Tongue (tissue), 2 donors: ENCODE results near the gene PCNA. TPM values are rescaled to one million over a fixed set of nuclear protein-coding genes. Genes with fewer than 3 reads are reported as not detected.

Experiments used
- DNase-seq: peaks from one replicate; pipeline ENCODE4 v3.0.0-alpha.2; 2015
- total RNA-seq: library from RNA; depleted of rRNA; stranded (reverse); fragments of >200 nt; gene quantifications from one replicate; pipeline ENCODE4 v1.2.3, GENCODE V29; 2014

PCNA gene
- total RNA-seq = 68.1 TPM

DNA sequence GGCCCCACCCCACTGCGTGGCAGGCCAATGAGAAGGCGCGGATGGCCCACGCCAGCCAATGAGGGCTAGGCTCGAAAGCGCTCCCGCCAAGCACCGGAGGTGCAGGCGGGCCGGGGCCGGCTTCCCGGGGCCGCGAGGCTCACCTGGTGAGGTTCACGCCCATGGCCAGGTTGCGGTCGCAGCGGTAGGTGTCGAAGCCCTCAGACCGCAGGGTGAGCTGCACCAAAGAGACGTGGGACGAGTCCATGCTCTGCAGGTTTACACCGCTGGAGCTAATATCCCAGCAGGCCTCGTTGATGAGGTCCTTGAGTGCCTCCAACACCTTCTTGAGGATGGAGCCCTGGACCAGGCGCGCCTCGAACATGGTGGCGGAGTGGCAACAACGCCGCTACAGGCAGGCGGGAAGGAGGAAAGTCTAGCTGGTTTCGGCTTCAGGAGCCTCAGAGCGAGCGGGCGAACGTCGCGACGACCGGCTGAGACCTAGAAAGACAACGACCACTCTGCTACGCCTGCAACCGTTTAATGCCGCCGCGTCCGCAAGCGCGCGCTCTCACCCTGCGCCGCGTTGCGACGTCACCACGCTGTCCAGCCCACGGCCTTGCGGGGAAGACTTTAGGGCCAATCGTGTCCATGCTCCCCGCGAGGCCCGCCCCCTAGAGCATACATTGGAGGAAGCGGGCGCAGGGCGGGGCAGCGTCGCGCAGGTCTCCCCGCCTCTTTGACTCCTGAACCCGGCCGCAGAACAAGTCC, at the start of gene PCNA:
Gene PCNA (minus strand): TSS at position 524 of the 750 bp plus-strand sequence. CDS start 160 bp downstream, at position 364.
- DNase-seq = peak; percentile 99

DNA sequence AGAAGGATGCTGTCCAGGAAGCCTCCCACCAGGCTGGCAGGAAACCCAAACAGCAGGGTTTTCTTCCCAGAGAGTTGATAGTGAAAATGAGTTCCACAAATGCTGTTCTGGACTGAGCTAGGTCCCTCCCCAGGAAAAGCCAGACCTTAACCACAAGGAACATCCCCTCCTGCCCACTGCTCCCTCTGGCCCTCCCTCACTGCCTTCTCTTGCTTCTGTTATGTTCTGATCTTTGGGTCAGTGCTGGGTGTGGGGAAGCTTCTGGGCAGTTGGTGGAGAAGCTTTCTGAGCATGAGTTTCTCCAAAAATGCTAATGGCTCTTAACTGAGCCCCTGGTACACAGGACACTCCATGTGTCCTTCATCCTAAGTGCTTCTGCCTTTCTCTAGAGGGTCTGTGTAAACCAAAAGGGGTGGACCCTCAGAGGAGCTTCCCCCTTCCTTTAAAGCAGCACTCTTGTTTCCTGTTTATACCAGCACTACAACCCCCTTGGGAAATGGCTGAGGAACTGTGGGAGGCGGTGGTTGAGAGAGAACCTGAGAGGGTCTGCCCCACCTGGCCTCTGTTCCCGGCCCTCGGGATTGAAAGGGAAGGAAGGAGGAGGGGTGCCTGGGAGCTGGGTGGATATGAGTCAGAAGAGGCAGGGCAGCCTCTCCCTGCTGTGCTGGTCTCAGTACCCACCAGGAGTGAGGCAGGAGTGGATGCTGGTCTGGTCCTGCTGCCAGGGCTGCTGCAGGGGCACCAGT, 49.1 kb upstream of the PCNA start:
- no peak for DNase-seq

DNA sequence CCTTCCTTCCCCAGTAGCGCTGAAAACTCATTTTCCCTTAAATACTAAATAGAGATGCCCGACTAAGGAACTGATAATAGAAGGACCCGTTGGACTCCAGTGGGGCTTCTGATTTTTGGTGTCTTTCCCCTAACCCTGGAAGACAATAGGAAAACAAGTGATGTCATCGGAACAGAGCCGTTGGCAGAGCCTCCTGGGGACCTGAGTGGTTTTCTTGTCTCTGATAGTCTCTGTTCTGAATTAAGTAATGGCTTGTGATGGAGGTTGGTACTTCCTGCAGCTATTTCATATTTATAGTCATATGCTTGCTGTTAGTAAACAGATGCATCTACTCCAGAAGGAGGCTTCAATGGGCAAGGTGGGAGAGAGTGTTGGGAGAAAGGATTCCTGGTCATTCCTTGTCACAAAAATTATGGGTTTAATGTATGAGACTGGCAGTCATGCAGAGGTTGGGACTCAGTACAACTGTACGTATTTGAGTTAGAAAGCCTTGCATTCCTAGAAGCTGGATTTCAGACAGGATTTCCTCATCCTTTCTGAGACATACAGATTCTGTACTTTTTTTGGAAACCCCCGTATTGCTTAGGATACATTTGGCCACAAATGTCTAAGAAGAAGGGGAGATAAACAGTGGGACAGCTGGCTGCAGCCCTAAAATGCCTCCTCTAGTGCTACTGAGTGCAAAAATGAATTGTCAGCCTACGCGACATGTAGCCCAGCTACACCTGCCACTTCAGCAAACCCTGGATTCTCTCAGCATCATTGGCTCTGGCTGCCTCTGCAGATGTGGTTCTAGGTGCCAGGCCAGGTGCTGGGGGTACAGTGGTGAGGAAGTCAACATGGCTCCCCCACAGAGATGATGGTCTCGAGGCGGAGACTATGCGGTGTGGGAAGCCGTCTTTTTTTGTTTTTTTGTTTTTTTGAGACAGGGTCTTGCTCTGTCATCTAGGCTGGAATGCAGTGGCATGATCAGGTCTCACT, 45.2 kb upstream of the PCNA start:
- DNase-seq = no peak

DNA sequence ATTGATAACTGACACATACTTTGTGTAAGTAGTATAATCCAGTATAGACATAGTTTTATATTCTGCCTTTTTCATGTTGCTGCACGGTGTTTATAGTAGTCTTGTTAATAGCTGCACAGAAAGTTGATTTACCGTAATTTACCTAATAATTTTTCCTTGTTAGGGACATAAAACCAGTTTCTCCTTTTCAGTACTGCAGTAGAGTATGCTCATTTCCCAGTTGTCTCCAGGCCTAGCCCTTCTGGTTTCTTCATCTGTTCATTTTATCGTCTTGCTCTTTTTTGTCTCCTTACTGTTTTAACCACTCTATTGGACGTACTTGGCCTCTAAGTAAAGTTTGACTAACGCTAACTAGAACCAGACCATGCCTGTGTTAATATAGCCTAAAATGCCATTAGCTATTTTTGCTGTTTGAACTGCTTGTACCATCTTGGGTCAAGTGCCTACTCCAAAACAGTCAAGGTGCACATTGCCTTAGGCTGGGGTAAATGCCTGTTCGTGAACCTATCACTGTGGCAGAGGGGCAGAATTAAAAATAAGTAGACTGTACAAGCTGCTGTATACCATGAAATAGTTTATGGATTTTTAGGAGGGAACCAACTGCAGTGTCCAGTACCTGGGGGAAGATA, 41.9 kb upstream of the PCNA start:
- DNase-seq = no peak

DNA sequence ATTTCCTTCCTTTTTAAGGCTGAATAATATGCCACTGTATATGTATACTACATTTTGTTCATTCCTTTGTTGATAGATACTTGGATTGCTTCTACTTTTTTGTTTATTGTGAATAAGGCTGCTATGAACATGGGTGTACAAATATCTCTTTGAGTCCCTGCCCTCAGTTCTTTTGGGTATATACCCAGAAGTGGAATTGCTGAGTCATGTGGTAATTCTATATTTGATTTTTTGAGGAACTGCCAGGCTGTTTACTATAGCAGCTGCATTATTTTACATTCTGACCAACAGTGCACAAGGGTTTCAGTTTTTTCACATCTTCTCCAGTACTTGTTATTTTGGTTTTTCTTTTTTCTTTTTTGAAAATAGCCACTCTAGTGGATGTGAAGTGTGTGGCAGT, 41.1 kb upstream of the PCNA start:
- DNase-seq = no peak

DNA sequence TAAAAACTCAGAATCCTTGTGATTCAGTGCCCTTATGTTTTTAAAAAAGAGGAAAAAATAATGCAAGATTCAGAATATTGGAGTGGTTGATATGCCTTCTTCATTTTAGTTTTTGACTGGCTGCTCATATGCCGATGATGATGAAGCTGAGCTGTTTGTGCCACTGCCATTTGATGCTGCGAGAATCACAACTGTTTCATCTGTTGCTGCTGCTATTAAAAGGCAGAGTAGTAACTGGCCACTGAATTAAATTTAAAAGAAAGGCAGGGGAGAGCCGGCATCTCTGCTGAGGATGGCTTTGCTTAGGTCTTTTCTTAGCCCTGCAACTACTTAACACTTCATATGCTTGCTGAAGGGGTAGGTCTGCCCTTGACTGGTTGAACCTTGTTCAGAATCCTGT, 40.2 kb upstream of the PCNA start:
- DNase-seq = peak; percentile 21

DNA sequence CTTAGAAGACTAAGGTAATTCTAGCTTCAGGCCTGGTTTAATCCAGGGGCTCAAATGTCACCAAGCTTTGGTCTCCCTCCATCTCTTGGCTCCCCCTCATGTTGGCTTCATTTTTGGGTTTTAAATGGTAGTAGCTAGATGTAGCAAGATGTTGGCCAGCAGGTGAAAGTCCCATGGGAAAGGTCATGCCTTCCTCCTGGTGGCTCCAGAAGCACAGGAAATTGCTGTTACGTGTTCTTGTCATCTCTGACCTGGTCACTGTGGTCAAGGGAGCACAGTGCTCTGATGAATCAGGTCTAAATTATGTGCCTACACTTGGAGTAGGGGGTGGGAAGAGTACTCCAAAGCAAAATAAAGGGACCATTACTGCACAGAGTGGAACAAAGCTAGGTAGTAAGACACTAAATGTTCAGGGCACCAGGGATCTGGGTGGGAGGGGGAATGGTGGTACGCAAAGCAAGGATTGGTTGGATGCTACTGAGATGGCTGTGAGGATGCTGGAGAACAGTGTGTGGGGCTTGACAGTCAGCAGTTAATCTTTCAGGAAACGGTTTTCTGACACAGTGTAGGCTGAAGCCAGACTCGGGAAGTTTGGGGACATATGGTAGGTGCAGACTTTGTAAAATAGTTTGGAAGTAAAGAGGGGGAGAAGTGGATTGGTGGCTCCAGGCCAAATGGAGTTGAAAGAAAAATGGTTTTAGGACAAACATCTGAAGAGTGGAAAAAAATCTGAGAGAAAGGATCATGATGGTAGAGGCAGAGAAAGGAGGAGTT, 37.1 kb upstream of the PCNA start:
- no peak for DNase-seq

DNA sequence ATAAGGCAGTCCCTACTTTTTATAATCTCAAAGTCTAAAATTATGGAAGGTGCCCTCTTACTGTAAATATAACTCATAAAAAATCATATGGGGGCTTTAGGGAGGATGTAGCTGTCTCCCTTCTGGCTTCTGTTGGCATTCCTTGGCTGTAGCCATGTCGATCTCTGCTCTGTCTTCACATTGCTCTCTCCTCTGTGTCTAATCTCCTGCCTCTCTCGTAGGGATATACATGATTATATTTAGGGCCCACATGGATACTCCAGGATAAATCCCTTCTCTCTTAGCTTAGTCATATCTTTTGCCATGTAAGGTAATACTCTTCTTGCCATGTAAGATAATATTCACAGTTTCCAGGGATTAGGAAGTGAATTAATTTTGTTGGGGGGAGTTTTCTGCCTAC, 35.6 kb upstream of the PCNA start:
- DNase-seq = no peak

DNA sequence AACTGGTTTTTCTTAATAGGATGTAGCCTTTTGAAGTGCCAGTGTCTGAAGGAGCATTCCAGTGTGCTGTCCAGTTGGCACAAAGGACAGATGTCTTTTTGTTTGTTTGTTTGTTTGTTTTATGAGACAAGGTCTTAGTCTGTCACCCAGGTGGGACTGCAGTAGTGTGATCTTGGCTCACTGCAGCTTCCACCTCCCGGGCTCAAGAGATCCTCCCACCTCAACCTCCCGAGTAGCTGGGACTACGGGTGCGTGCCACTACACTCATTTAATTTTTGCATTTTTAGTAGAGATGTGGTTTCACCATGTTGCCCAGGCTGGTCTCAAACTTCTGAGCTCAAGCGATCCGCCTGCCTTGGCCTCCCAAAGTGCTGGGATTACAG, 34.8 kb upstream of the PCNA start:
- no peak for DNase-seq

DNA sequence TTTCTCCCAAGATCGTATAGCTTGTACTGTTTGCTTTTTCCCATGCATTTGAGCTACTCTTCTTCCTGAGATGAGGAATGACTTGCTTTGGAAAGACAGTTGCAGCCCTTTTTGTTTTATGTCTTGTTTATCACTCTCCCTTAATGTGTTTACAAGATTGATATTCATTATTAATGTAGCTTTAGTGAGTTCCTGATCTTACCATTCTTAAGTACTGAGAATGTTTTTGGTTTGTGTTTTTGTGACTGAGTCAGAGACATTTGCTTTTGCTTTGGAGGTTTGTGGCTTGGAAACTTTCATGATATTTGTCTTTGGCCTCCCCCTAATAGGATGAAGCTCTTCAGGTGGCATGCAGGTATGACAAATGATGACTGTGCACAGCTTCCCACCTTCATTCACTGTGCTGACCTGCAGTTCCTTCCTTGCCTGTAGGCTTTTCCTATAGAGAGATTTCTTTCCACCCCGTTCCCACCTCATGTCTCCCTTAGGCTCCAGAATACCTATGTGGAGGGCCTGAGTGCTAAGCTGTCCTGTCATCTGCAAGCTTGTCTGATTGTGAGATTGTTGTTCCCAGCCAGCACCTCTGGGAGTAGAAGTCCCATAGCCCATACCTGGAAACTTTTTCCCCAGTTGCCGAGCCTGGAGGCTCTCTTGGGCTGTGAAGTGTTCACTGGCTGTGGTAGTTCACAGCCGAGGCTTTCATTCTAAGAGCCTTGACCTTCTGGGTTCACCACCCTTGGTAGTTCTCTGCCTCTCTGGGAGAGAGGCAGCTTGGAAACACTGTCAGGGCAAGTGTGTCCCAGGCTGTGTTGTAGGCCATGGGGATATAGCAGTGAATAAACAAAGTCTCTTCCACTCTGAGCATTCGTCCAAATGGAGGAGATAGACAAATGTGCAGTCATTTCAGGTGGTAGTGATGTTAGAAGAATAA, 34.1 kb upstream of the PCNA start:
- no peak for DNase-seq

DNA sequence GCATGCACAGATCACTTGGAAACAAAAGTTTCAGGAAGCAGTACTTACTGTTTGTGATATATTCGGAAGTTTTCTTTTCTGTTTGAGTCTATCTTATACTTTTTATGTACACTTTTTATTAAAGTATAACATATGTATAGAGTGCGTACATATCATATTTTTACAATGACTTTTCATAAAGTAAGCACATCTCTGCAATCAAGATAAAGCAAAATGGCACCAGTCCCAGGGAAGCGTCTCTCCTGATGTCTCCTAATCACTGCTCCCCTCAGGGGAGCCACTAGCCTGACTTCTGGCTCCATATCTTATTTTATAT, 33.4 kb upstream of the PCNA start:
- DNase-seq = no peak

DNA sequence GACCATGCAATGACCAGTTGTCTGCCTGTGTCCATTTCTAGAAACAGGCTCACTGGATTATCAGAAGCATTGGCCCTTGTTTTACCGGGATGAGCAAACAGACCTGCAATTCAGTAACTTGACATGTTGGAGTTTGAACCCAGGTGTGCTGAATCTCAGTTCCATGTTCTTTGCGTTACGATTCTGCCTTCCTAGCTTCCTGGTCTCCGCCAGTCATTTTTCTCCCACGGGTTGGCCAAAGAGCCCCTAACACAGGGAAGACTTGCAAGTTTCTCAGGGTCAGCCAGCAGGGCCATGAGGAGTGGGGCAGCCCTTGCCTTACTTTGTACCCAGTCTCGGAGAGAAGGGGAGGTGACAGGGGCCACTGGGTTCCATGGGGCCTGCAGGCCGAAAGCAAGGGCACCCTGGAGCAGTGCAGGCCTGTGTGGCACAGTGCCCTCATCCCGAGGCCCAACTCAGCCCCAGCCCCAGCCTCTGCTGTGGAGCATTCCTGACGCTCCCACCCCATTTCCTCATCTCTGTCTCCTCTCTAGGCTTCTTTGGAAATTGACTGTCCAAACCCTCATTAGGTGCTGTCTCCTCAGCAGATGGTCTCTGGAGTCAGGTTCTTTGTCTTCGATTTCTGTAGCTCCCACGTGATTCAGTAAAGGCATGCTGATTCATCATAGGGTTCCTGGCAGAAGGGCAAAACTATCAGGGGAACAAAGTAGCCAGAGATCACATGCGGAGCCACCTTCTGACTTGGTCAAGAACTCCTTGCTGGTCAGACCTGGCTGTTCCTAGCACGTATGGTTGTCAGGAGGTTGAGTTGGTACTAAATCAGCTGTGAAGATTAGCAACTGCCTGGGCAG, 30.7 kb upstream of the PCNA start:
- DNase-seq = no peak

DNA sequence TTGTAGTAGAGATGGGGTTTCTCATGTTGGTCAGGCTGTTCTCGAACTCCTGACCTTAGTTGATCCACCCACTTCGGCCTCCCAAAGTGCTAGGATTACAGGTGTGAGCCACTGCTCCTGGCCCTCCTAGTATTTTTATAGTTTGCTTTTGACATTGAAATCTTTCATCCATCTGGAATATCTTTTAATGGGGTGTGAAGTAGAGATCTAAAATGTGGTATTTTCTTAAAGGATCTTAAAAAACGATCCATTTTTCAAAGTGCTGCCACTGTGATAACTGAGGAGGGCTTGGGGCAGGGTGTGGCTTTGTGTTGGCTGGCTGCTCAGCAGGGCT, 30.1 kb upstream of the PCNA start:
- DNase-seq = no peak

DNA sequence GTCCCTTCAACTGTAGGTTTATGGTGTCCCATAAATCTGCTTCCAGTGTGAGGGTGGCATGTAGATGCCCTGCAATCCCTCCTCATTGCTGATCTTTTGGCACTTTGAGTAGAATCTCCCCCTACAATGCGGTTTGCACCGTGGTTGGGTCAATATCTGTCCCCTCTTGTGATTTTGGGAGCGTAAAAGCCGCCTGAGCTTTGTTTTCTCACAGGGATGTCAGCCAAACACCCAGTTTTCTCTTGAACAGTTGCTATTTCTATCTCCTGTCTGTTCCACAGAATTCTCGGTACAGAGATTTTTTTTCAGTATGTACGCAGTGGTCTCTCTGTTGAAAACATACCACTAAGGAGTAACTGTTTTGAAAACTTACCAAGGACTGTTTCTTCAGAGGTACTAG, 28.8 kb upstream of the PCNA start:
- no peak for DNase-seq

DNA sequence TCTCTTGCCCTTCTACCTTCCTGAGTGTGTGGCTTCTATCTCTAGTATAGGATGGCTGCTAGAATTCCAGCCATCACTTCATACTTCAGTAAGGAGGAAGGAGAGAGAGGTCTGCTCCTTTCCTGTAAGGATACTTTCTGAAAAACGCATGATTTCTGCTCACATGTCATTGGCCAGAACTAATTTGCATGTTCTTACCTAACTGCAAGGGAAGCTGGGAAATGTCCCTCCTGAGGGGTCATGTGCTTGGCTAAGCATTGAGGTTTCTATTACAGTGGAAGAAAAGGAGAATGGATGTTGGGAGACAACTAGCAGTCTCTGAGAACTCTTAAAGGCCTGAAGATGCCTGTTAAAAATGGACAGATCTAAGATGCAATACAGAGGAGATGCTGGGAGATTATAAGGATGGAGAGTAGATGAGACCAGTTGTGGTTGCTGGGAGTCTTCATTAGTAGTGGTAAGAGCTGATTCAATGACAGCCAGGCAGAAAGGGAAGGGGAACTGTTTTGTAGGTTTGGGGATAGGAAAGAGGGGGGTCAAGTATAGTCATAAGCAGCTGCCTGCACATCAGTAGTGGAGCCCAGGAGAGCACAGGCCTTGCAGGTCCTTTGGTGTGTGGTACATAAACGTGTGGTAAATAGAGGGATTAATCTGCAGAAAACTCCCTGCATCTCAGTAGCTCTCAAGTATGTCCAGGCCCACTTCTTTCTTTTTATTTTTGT, 27.3 kb upstream of the PCNA start:
- no peak for DNase-seq

DNA sequence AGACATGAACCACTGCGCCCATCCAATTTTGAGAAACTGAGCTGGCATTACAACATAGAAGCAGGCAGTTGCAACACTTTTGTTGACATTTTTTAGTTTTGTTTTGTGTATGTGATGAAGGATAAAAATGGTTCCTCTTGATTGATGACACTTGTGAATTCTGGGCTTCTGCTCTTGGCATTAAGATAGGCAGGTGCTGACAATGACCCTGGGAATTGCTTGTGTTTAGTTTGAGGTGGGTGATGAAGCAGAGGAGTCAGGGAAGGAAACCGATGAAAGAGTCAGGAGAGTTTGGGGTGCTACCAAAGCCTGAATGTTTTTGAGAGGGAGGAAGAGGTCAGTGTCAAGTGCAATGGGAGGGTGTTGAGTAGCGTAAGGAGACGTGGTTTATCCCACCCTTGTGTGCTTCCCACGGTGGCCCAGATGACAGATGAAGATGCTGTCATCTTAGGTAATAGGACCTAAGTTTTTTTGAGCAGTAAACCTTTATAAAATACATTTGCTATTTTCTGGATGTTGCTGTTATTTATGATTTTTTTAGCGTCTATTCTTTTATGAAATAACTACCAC, 26.4 kb upstream of the PCNA start:
- no peak for DNase-seq

DNA sequence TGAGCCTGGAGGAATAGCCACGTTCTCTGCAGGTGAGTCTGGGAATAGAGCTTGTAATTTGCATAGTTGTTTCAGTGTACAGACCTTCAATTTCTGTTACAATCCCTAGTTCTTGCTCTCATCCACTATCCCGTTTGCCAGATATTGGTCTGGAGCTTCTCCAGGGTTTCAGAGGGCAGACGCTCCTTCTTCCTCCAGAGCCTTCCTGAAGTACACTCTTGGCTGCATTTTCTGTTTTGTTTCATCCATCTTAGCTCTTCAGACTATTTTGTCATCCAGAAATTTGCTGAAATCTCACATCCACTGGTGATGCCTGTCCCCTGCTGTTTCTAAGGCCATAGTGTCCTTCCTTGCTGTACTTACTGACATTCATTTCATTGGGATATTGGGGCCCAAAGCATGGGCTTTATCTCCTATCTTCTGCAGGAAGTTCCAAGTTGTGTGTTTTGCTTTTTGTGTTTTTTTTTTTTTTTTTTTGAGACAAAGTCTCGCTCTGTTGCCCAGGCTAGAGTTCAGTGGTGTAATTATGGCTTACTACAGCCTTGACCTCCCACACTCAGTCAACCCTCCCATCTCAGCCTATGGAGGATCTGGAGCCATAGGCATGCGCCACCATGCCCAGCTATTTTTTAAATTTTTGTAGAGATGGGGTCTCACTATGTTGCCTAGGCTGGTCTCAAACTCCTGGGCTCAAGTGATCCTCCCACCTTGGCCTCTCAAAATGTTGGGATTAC, 25.8 kb upstream of the PCNA start:
- DNase-seq = no peak

DNA sequence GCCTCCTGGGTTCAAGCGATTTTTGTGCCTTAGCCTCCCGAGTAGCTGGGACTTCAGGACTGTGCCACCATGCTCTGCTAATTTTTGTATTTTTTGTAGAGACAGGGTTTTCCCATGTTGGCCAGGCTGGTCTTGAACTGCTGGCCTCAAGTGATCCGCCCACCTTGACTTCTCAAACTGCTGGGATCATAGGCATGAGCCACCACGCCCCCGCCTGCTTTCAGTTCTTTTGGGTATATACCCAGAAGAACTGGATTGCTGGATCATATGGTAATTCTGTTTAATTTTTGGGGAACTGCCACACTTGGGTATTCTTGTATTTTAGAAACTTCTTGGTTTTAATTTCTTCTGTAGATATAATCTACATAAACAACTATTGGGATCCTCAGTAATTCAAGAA, 24.1 kb upstream of the PCNA start:
- DNase-seq = no peak
